NCI-H2107 treated with DMSO at 0.1 percent for 48 hours (cell line): Measurements from ENCODE around the gene ZSWIM1.

ENCODE experiments used
- DNase-seq: peaks from one replicate; lab custom pipeline; 2025; ENCODE audit not compliant: unreplicated experiment; lab: John Stamatoyannopoulos, UW

ZSWIM1 gene

DNA sequence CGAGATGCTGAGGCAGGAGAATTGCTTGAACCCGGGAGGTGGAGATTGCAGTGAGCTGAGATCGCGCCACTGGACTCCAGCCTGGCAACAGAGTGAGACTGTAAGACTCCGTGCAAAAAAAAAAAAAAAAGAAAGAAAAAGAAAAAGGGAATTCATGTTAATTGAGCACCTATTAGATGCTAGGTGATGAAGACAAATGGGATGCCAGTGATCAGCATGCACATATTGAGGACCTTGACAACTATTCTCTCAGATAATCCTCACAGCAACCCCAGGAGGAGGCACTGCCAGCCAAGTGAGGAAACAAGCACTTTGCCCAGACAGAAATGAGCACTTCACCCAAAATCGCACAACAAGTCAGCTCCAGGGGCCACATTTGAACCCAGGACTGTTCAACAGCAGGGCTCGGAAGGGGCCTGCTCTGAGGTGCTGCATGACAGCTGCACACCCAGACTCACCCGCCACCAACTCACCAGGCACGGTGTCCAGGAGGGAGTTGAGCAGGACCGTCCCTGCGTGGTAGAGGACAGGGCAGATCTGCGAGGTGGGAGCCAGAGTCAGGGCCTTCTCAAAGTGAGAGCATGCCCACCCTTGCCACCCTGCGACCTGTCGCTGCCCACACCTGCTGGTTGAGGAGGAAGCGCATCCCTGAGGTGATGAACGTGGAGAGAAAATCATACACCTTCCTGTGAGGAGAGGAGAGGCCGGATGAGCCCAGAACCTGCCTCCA, 26.4 kb downstream of the ZSWIM1 start:
- DNase-seq = no peak

DNA sequence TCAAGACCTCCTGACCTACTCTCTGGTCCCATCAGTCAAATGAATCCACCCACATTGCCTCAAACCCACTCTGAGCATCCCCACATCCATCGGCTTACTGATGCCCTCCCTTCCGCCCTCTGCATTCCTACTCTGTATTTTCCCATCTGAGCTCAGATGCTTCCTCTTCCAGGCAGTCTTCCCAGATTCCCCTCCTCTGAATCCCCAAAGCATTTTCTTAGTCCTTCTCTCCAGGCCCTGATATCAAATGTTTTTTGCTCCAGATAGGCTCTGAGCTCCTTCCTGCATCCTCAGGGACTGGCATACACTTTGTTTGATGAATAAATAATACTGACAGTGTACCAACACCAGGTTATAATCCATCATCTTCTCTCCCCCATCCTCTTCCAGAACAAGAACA, 27.1 kb downstream of the ZSWIM1 start:
- DNase-seq = no peak

DNA sequence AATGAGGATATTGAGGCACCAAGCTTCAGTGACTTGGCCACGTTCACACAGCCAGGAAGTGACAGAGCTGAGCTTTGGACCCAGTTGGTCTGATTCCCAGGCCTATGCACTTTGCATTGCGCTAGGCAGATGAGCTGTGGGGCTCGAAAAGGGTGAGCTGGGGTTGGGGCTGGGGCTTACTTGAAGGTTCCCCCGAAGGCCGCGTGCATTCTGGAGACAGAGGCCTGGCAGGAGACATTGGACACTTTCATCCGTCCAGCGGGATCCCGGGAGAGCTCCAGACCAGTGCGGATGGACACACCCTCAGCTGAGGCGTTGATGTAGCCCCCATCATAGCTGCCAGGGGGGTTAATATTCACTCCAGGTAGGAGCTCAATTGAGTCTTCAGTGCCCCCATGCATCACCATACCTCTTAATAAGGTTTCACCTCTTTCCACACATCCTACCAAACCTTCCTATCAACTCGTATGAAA, 28.3 kb downstream of the ZSWIM1 start:
- no peak for DNase-seq

DNA sequence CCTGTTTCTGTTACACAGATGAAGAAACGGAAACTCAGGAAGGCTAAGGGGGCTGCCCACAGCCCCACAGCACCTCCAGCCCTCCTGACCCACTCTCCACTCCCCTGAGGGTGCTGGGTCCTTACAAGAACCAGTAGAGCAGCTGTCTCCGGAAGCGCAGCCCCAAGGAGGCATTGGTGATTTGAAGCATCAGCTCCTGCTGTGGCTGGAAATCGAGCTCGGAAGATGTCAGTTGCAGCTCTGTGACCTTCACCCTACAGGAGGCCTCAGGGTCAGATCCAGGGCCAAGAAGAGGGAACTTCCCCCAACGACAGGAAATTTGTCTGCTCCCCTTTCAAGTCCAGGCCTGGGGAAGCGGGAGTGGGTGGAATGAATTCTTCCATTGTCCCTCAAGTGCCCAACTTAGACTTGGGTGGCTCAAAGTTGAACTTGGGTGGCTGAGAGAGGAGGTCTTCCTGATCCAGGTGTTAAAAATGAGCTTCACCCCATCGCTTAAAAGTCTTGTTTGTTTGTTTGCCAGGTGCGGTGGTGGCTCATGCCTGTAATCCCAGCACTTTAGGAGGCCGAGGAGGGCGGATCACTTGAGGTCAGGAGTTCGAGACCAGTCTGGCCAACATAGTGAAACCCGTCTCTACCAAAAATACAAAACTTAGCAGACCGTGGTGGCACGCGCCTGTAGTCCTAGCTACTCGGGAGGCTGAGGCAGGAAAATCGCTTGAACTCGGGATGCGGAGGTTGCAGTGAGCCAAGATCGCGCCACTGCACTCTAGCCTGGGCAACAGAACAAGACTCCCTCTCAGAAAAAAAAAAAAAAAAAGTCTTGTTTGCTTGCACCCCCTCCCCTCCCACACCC, 29.0 kb downstream of the ZSWIM1 start:
- no peak for DNase-seq

DNA sequence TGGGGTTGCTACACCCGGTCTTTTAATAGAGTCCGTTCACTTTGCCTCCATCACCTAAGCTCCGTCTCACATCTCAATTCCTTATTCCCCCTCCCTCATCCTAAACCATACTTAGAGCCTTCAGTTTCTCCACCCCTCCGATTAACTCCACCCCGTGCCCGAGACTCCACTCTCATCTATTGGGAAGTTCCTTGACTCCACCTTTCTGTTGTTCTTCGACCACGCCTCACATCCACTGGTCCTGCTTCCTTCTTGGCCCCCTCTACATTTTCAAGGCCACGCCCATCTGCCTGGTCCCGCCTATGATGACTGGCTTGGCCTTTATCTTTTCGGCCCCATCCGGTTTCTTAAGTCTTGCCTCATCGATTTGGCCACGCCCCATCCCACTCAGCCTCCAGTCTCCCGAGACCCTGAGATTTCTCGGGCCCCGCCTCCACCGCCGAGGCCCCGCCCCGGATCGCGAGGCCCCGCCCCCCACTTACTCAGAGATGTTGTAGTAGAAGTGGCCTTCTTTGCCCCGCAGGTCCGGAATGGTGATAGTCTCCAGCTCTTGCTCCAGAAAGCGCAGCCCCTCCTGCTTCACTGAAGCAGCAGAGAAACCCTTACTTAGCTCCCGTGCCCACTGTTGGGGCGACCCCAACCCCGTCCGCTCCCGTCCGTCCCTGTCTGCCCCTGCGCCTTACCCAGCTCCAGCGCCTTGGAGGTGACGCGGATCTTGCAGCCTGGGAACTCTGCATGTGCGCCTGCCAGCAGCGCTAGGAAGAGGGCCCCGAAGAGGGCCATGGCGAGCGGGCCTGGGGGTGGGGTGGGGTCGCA, 29.9 kb downstream of the ZSWIM1 start:
- no peak for DNase-seq

DNA sequence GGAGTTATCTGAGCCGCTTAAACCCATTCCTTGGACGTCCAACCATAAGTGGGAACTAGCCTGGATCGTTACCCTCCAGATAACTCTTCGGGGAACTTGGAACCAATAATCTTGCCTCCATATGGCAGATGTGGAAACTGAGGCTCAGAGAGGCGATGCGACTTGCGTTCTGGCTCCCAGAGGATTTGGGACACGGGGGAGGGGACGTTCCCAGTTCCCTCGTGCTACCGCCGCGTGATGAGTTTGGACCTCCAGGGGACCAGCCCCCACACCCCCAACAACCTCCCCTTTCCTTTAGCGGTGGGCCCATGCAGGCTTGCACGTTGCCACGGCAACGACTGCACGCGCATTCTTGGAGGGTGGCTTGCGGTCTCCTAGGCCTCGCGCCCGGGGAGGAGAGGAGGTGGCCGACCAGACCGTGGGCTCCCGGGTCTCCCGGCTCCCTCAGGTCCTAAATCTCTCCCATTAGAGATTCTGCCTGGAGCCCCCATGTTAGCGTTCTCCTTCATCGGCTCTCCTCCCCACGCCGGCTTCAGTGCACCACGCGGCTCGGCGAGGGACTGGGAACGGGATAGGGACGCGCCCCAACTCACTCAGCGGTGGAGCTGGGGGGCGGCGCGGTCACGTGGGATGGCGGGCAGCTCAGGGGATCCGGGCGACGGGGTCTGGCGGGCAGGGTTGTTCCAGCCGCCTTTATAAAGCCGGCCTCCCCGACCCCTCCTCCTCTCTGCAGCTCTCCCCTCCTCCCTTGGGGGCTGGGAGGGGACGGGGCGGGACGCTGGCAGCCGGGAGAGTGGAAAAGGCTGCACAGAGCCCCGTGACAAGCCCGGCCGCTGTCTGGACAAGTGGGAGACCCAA, 30.7 kb downstream of the ZSWIM1 start, which contains the start of gene PLTP:
TSS of gene PLTP (minus strand) at position 670 of the 858 bp plus-strand sequence. CDS start 703 bp downstream, outside the sequence.
- no peak for DNase-seq

DNA sequence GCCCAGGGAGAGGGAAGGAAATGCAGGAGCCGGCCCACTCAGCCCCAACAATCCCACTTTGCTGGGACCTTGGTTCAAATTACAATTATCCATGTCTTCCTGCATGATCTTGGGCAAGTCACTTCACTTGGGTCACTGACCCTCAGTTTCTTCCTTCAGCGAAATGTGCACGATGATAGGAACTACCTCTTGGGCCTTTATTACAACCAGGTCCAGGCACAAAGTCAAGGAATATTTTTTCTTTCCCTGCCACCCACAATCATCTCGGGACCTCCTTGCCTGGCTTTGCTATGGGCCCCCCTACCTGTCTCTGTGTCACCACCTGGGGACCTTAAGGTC, 31.3 kb downstream of the ZSWIM1 start:
- DNase-seq = no peak

DNA sequence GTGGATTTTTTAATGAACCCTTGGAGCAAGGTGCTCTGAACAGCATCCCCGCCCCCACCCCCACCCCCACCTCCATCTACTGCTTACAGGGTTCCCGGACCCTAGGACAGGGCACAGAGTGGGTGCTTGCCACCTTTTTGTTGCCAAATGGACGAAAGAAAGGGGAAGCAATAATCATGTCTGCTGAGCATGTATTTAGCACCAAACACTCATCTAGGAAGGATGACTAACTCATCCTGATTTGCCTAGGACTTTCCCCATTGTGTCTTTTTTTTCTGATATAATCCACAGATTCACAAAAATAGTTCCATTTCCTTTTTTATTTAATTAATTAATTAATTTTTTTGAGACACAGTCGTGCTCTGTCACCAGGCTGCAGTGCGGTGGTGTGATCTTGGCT, 32.1 kb downstream of the ZSWIM1 start:
- DNase-seq = no peak

DNA sequence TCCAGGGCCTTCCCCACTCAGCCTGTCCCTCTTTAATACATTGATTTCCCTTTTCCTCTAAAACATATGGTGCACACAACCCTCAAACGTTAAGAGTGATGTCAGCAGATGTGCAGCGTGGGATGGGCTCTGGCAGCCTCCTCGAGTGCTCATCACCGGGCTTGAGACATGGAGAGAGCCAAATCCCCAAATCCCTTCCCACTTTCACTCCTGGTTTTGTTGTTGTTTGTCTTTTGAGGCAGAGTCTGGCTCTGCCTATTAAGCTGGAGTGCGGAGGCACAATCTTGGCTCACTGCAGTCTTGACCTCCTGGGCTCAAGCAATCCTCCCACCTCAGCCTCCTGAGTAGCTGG, 36.7 kb downstream of the ZSWIM1 start:
- DNase-seq = no peak

DNA sequence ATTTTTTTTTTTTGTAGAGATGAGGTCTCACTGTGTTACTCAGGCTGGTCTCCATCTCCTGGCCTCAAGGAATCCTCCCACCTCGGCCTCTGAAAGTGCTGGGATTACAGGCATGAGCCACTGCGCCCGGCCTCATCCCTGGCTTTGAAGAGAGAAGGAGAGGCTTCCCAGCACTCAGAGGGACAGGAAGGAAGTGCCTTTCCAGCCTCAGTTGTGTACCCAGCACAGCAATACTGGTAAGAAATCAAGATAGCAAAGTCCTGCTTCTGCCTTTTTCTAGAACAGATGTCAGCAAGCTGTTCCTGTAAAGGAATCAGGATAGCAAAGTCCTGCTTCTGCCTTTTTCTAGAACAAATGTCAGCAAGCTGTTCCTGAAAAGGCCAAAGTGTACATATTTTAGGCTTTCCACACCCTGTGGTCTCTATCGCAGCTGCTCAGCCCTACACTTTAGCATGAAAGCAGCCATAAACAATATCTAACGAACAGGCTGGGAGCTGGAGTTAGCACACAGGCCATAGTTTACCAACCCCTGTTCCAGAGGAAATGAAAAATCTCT, 37.2 kb downstream of the ZSWIM1 start:
- DNase-seq = no peak

DNA sequence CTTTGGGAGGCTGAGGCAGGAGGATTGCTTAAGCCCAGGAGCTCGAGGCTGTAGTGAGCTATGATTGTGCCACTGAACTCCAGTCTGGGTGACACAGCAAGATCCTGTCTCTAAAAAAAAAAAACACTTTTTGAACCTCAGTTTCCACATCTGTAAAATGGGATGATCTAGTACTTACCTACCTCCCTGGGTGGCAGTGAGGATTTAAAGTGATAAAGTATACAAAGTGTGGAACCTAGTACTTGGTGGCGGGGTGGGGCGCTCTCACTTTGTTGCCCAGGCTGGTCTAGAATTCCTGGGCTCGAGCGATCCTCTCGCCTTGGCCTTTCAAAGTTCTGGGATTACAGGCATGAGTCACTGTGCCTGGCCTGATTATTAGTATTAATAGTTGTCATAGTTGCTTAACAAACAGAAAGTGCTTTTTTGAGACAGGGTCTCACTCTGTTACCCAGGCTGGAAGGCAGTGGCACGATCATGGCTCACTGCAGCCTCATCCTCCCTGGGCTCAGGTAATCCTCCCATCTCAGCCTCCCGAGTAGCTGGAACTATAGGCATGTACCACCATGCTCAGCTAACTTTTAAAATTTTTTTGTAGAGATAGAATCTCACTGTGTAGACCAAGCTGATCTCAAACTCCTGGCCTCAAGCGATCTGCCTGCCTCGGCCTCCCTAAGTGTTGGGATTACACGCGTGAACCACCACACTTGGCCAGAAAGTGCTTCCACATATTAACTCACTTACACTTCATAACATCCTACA, 37.9 kb downstream of the ZSWIM1 start:
- DNase-seq = no peak

DNA sequence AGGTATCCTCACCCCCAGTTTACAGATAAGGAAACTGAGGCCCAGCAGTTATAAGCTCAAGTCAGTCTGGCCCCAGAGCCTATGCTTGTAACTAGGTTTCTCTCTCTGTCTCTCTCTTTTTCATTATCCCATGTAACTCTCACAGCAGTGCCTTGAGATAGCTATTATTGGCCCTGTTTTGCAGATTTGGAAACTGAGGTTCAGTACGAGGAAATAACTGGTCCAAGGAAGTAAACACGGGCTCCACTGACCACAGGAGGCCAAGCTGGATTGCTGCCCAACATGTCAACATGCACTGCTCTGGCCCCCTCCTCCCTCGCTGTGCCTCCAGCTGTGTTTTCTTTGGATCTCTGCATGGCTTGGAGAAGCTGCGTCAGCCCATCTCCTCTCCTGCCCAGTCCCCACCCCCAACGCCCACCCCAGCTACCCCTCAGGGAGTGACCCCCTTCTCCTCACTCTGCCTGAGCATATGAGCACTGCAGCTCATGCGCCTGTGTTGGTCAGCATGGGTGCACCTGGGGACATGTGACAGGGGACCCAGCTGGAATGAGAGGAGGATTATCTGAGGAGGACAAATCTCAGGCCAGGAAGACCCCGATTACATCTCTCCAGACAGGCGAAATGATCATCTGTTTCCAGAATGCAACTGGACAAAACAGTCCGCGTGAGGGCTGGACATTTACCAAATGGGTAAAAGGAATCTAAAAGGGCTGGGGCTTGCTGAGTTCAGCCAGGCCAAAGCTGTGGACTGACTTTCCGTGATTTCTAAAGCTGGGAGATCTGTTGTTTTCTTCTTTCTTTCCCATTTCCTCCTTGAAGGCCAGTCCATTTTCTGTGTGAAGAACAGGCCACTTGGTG, 38.7 kb downstream of the ZSWIM1 start:
- DNase-seq = no peak

DNA sequence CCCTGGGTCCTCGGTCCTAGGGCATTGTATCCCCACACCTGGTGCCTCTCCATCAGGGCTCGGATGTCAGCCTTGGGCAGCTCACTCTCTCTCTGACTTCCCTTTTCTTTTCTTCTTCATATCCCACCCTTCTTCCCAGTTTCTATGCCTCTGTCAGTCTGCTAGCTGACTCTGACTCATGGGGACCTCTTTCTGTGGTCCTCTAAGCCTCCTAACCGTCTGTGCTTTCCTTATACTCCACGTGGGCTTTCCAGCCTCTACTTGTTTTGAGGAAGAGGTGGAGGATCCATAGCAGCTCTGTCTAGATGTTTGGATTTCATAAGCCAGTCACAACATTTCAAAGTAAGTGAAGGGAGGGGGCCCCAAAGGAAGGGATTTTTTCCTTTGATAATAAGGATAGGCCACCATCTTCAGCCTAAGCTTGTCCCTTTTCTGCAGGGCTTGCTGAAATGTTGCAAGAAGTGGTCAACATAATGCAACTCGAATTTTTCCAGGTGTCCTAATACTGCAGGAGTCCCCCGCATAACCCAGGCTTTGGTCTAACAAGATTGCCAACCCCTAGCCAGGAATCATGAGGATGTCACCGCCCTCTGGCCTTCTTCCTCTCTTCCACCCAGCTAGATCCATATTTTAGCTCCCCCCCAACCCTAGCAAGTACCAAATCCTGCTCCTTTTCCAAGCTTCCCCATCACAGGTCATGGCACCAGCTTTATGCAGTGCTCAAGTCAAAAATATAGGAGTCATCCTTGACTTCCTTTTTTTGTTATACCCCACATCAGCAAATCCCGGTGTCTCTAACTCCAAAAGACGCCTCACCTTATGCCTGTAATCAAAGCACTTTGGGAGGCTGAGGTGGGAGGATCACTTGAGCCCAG, 39.7 kb downstream of the ZSWIM1 start:
- DNase-seq = no peak

DNA sequence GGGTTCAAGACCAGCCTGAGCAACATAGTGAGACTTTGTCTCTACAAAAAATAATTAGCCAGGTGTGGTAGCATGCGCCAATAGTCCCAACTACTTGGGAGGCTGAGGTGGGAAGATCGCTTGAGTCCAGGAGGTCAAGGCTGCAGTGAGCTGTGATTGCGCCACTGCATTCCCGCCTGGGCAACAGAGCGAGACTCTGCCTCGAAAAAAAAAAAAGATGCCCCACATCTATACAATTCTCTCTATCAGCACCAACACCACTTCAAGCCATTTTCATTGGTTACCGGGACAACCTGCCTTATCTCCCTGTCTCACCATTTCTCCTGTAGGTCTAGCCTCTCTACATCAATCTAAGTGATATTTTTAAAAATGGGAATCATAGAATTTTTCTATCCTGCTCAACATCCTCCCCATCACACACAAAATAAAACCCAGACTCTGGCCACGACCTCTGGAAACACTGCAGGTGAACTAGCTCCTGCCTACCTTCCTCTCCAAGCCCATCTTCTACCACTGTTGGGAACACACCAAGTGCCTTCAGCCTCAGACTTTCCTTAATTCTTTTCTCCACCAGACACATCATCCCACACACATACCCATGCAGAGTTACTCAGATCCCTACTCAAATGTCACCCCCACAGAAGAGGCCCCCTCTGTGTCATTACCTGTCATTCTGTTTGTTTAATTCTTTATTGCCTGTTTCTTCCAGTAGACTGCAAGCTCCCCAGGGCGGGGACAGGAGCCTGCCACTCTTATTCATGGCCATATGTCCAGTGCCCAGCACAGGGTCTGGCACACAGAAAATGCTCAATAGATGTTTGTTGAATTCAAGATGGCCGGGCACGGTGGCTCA, 40.5 kb downstream of the ZSWIM1 start:
- no peak for DNase-seq

DNA sequence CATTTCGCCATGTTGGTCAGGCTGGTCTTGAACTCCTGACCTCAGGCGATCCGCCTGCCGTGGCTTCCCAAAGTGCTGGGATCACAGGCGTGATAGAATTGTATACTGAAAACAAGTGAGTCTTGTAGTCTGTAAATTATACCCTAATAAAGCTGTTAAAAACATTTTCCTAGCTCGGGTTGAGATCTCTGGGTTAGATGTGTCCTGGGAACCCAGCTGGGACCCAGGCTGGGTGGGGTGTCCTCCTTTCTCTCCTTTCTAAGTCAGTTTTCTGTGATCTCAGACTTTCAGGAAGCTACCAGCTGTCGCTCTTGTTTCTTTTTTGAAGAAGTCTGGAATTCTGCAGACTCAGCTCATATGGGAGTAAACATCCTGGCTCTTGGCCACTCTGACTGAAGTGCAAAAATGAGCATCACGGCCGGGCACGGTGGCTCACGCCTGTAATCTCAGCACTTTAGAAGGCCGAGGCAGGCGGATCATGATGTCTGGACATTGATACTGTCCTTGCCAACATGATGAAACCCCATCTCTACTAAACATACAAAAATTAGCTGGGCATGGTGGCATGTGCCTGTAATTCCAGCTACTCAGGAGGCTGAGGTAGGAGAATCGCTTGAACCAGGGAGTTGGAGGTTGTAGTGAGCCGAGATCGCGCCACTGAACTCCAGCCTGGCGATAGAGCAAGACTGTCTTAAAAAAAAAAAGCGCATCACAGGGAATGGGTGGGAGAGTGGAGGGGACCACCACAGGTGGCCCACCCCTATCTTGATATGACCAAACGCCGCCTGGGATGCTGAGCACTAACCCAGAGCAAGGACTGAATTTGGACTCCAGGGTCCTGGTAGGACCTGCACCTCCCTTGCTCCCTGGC, 43.6 kb downstream of the ZSWIM1 start:
- DNase-seq = no peak
